HG03460 (cell line): ENCODE results near the gene COBLL1.

ENCODE experiments used
- ATAC-seq: cut with Tn5 transposase; IDR thresholded peaks from one replicate; pipeline ENCODE4 v1.9.1; 2021; ENCODE audit not compliant: unreplicated experiment

COBLL1 gene

DNA sequence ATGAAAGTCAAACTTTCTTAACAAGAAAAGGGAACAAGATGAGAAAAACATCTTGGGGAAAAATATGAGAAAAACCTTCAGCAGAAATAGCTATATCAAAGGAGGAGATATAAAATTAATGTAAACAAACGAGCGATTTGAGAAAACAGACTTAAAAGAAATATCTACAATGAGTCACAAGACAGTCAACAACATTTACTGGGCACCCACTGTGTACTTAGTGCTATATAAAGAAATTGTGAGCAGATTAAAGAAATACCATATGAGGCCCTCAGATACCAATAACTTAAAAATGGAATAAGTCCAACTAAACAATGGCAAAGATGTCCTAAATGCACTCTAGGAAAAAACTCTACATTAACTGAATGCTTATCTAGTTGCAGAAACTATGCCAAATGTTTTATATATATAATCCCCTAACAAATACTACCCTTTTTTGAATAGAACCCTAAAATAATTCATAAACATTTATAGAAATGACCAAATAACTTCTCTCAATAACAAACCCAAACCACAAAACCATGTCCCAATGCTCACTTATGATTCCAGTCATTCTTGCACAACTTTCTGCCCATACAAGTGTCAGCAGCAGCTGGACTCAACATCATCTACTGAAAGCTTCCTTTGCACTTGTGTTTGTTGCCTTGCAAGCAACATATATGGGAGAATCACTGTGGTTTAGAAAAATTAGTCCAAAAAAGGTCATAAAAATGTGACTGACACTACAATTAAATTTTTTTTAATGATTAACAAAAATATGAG lies 83.5 kb downstream of the COBLL1 start:
- no peak for ATAC-seq

DNA sequence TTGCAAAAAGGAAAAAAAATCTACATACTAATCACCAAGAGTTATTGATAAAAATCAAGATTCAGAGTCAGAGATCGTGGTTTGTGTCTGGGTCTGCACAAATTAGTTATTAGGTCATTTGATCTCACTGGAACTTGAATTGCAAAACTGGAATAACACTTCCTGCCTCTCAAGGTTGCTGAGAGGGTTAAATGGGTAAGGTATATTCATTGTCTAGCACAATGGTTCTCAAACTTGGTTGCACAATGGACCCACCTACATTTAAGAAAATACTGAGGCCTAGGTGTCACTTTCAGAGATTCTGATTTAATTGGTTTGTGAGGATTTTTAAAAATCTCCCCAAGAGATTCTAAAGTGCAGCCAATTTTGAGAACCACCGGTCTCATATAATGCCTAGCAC lies 84.8 kb downstream of the COBLL1 start:
- ATAC-seq, result no peak

- no peak for ATAC-seq
Observed at GRCh38 chr2:164755952-164756351, 85.7 kb downstream of the COBLL1 start.

DNA sequence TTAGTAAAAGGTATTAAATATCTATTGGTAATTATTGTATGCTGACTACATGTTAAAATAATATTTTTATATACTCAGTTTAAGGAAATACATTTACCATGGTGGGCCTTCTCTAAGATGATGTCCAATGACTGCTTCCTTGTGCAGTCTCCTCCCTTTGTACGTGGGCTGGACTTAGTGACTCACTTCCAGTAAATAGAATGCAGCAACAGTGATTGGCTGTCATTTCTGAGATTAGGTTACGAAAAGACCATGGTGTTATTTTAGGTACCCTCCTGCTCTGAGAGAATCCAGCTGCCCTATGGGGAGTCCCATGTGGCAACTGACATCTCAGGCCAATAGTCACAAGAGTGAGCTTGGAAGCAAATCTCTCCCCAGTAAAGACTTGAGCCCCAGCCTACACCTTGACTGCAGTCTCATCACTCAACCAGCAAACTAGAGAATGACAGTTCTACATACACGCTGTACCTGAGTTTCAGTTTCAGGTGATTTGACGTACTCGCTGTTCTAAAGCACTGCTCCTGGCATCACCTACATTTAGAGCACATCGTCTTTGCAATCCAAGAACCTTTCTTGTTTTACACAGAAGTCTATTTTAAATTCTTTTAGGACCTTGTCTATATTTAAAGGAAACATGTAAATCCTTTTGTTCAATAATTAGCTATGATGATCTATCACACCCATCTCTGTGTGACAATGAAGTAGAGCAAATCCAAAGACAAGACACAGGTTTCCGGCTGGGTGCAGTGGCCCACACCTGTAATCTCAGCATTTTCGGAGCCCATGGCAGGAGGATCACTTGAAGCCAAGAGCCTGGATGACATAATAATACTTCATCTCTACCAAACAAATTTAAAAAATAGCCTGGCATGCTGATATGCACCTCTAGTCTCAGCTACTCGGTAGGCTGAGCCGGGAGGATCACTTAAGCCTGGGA lies 87.2 kb downstream of the COBLL1 start:
- ATAC-seq, result no peak

GRCh38 chr2:164752956-164753355 lies 88.7 kb downstream of the COBLL1 start:
- no peak for ATAC-seq

DNA sequence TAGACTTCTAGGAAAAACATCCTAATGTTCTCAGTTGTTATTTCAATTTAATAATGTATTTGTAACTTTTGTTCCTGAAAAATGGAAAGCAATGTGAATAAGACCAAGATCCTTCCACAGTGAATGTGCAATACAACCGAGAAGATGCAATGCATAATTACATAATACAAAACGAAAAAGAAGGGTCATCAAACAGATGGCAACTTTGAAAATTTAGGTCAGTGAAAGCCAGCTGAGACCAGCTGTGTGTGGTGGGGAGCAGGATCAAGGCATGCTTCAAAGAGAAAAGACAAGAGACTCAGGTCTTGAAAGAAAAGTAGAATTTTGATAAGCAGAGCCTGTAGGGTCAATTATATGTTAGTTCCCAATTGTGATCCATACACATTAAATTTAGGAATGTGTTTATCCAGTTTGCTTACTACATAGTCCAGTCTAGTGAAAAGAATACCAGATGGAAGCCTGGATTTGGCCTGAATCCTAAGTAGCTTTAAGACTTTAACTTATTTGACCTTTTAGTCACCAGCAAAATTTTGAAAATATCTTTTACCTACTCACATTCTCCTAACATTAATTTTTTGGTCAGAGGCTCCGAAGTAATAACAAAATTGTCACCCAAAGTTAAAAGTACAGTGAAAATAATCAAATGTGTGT lies 93.7 kb downstream of the COBLL1 start:
- no peak for ATAC-seq

DNA sequence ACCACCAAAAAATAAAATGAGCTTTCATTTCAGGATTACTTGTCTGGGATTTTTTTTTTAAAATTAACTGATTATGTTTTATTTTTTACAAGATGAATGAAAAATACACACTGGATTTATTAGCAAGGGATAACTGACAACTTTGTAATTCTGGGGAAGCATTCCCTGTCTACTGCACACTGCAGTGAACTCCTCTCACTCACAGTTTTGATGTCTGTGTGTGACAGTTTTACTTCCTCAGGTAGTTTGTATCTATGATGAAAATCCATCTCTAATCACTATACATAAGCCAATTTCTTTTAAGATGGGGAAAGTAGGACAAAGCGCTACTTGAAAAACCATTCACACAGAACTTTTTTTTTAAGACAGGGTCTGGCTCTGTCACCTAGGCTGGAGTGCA lies 94.5 kb downstream of the COBLL1 start:
- no peak for ATAC-seq

- no peak for ATAC-seq
Observed at GRCh38 chr2:164746713-164747112, 94.9 kb downstream of the COBLL1 start.

GRCh38 chr2:164745012-164745797 lies 96.4 kb downstream of the COBLL1 start:
- no peak for ATAC-seq

GRCh38 chr2:164742738-164743317 lies 98.8 kb downstream of the COBLL1 start:
- no peak for ATAC-seq

DNA sequence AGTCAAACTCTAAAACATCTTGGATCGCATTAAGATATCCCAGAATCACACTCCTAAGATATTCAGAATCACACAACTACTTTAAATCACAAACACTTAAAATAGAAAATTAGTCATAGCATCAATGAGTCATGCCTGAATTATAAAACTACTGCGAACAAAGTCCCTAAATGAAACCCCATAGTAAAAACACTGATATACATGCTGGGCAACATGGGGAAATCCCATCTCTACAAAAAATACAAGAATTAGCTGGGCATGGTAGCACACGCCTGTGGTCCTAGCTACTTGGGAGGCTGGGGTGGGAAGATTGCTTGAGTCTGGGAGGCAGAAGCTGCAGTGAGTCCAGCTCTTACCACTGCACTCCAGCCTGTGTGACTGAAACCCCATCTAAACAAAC lies 101.7 kb downstream of the COBLL1 start:
- no peak for ATAC-seq

DNA sequence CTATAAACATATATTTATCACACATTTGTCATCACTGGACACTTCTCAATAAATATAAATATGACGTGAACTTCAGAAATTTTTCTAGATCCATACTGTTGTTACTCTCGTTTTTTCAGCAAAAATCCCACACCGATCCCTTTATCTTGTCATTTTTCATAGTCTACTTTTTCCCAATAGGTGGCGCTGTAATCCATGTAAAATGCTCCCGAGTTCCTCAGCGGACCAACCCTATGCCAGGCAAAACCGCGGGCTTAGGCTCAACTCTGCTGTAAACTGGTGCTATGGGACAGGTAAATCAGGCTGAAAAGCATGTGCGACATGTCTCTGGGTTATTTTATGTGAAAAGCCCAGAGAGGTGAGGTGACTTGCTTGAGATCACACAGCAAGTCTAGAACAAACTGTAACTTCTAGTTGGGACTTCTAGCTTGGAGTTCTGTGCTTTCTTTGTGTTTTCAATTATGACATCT lies 104.0 kb downstream of the COBLL1 start:
- ATAC-seq, result no peak

GRCh38 chr2:164735309-164735919 lies 106.2 kb downstream of the COBLL1 start:
- no peak for ATAC-seq

DNA sequence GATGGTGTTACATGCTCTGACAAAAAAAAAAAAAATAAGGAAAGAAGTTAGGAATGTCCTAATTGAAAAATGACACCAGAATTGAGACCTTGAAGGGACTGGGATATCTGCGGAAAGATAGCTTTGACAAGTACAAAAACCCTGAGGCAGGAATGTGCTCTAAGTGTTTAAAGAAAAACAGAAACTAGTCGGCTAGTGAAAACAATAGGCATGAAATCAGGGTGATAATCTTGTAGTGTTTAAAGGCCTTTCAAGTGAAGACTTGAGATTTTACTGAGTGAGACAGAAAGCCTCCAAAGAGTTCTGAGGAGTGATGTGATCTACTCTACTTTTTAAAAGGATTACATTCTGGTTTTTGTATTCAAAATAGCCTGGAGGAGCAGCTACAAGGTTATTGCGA lies 107.4 kb downstream of the COBLL1 start:
- ATAC-seq, result no peak

DNA sequence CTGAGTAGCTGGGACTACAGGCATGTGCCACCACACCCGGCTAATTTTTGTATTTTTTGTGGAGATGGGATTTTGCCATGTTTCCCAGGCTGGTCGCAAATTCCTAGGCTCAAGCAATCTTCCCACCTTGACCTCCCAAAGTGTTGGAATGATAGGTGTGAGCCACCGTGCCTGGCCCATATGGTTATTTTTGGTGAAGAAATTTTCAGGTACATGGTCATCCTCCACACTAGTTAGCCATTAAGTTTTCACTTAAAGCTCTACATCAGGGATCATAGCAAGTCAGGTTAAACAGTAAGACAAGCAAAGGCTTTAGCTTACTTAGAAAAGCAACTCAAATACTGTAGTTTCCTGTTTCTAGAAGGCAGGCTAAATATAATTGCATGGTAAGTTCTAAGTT lies 116.1 kb downstream of the COBLL1 start:
- ATAC-seq, result no peak

DNA sequence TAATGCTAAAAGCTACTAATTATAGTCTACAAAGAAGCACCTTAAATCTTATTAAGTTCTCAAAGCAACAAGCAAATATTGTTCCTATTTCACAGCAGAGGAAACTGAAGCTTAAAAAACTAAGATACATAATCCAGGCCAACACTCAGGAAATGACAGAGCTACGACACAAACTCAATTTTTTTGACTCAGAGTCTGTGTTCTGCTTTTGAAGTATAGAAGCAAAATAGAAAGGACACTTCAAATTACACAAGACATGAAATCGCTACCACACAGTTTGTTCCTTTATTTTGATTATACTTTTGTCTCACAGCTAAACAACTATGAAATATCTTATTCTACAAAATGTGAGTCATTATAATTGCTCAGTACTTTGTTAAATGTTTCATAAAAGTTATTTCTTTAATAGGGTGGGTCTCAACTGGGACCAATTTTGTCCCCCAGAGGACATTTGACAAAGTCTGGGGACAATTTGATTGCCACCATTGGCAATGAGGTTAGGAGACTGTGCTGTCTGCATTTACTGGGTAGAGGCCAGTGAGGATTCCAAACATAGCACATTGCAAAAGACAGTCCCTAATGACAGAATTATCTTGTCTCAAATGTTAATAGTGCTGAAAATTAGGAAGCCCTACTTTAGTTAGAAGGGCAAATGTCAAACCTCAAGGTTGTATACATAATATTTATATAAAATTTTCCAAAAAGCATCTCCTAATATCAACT lies 118.8 kb downstream of the COBLL1 start:
- ATAC-seq, result no peak

- no peak for ATAC-seq
Observed at GRCh38 chr2:164721430-164721829, 120.2 kb downstream of the COBLL1 start.

GRCh38 chr2:164719996-164720941 lies 121.4 kb downstream of the COBLL1 start:
- no peak for ATAC-seq
